WI38 (cell line): ENCODE measurements around the gene PYGB.

ENCODE experiments used
- H3K4me3 ChIP-seq: 2 replicates; pipeline ENCODE4 v1.5.1; 2011; ENCODE audit warnings: low read depth, mild to moderate bottlenecking, control low read depth, low read length
- TF ChIP-seq, protein P1 (sequence below): IDR thresholded peaks from 2 replicates; pipeline ENCODE4 v1.5.1; 2012; ENCODE audit warnings: low read depth, mild to moderate bottlenecking, control low read depth, low read length

PYGB gene

DNA sequence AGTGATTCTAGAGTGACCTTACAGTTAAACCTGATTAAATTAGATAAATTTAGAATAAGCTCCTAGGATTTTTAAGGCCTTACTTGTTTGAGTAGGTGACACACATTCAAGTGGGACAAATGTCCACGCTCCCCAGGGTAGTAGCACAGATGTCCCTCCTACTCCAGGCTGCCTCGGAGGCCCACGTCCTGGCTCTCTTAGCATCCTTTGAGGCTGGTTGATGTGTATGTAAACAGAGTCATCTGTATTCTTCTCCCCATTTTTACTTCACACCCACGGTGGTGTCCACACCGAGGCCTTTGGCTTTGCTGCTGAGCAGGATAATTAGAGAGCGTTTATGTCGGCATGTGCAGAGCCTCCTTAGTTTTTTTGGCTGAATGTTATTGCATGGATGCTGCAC is 36.6 kb upstream of the PYGB start:
- no peak overlapping the region for H3K4me3 ChIP-seq
- TF ChIP-seq, protein P1, sequence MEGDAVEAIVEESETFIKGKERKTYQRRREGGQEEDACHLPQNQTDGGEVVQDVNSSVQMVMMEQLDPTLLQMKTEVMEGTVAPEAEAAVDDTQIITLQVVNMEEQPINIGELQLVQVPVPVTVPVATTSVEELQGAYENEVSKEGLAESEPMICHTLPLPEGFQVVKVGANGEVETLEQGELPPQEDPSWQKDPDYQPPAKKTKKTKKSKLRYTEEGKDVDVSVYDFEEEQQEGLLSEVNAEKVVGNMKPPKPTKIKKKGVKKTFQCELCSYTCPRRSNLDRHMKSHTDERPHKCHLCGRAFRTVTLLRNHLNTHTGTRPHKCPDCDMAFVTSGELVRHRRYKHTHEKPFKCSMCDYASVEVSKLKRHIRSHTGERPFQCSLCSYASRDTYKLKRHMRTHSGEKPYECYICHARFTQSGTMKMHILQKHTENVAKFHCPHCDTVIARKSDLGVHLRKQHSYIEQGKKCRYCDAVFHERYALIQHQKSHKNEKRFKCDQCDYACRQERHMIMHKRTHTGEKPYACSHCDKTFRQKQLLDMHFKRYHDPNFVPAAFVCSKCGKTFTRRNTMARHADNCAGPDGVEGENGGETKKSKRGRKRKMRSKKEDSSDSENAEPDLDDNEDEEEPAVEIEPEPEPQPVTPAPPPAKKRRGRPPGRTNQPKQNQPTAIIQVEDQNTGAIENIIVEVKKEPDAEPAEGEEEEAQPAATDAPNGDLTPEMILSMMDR = no peak

DNA sequence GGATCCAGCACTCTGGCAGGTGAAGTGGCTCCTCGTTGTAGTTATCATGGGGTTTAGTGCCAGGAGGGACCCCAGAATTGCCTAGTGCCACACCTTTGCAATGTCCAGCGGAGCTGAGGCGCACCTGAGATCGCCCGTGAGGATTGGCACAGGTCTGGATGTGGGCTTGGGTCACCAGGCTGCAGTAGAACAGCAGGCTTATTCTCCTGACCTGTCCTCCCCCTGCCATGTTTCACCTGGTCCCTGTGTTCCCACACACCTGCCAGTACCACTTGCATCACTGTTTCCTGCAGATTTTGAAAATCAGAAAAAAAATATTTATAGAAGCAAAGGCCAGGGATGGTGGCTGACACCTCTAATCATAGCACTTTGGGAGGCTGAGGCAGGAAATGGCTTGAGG is 35.6 kb upstream of the PYGB start:
- no peak overlapping the region for H3K4me3 ChIP-seq
- TF ChIP-seq, protein P1 = no peak

DNA sequence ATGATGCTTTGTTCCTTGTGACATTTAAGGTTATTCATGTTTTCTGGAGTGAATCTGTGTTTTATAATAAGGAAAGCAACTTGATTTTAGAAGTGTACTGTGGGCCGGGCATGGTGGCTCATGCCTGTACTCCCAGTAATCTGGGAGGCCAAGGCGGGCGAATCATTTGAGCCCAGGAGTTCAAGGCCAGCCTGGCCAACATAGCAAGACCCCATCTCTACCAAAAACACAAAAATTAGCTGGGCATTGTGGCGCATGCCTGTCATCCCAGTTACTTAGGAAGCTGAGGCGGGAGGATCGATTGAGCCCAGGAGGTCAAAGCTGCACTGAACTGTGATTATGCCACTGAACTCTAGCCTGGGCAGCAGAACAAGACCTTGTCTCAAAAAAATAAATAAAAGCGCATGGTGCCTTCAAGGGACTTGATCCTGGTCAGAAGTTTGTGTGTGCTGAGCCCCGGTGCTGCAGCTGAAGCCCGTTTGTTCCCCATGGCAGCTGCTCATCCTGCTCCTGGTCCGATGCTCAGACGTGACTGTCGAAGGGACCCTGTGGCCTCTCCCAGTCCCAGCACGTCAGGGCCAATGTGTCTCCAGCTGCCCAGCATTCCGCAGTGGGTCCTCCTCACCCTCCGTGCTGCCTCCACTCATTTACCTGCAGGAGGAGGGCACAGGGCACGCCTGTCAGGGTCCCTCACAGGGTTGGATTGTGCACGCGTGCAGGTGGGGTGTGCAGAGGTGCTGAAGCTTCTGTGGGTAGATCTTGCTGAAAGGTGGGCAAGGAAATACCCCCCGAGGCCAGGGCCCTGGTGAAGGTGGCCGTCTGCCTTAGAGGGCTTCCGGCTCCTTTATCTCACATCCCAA is 34.1 kb upstream of the PYGB start:
- TF ChIP-seq, protein P1 = no peak
- no peak overlapping the region for H3K4me3 ChIP-seq

DNA sequence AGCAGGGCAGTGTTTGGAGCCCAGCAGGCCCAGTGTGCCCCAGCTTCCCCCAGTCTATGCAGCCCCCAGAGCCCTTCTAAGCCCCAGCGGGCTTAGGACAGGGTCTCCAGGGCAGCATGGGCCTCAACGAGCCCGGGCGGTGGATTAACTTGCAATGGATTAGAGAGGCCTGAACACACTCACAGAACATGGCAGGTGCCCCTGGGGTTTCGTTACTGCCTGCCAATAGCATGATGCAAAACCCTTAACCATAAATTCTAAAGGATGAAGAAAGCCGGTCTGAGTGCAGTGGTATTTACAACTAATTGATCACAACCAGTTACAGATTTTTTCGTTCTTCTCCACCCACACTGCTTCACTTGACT is 33.5 kb upstream of the PYGB start:
- TF ChIP-seq, protein P1 = no peak
- H3K4me3 ChIP-seq = no peak overlapping the region

DNA sequence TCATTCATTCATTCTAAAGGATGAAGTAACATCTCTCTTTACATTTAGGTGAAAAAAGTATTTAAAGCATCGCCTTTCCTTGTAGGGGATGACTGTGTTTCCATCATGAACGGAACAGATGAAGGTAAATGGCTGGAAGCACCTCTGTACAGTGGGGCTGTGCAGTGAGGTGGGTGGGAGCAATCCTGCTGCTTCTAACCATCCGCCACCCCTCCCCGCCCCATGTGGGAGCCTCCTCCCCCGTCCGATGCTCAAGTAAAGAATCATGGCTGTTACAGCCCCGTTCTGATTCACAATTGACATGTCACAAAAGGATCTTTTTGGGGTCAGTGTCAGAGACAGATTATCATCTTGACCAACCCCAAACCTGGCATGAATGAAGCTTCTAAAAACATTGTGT is 33.1 kb upstream of the PYGB start:
- no peak overlapping the region for H3K4me3 ChIP-seq
- TF ChIP-seq, protein P1 = no peak

DNA sequence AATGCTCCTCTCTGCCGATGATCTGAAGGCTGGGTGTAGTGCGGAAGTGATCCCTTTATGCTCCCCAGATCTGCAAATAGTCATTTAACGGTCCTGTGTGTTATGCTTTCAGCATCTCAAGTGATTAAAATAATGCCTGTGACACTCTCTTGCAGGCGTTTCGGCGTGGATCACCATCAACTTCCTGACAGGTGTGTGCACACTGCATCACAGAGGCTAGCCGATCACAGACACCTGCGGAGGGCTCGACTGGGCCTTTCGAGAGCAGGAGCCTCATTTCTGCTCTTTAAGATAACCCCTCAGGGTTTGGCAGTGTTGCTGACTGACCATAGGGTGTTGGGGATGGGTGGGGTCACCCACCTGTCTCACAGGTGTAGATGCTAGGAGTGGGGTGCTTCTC is 32.4 kb upstream of the PYGB start:
- no peak overlapping the region for H3K4me3 ChIP-seq
- TF ChIP-seq, protein P1 = no peak

DNA sequence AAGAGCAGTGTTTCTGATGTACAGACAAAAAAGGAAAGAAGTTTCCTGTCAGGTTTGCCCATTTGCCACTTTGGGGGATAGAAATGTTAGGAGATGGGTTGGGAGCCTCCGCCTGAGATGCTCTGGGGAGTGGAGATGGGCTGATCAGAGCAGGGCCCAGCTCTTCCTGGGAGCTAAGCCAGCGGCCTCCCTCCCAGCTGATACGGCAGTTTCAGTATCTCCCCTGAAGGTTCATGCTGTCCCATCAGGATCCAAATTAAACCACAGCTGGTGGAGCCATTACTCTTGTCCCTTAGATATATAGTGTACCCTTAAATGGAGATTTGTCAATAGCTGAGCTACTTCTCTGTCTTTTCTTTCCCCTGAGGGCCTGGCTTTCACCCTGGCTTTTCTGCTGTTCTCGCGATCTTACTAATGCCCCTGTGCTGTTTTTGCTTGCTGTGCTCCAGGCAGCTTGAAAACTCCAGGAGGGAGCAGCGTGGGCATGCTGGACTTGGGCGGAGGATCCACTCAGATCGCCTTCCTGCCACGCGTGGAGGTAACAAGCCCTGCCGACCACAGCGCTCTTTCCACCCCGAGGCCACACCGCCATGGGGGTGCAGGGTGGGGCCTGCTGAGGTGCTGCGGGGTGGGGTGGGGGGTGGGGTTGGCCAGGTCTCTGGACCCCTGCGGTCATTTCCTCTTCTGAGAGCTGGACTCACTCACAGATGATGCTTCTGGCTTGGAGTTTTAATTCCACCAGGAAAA is 31.5 kb upstream of the PYGB start:
- H3K4me3 ChIP-seq = no peak overlapping the region
- TF ChIP-seq, protein P1 = no peak
